NCI-H2107 treated with DMSO at 0.1 percent for 48 hours (cell line): ENCODE data around the gene ITGA3.
A peak's percentile ranks its signal among the peaks of the same experiment; 100 is the strongest.

Source experiments
- DNase-seq: peaks from one replicate; lab custom pipeline; 2025; ENCODE audit not compliant: unreplicated experiment; lab: John Stamatoyannopoulos, UW

ITGA3 gene

DNA sequence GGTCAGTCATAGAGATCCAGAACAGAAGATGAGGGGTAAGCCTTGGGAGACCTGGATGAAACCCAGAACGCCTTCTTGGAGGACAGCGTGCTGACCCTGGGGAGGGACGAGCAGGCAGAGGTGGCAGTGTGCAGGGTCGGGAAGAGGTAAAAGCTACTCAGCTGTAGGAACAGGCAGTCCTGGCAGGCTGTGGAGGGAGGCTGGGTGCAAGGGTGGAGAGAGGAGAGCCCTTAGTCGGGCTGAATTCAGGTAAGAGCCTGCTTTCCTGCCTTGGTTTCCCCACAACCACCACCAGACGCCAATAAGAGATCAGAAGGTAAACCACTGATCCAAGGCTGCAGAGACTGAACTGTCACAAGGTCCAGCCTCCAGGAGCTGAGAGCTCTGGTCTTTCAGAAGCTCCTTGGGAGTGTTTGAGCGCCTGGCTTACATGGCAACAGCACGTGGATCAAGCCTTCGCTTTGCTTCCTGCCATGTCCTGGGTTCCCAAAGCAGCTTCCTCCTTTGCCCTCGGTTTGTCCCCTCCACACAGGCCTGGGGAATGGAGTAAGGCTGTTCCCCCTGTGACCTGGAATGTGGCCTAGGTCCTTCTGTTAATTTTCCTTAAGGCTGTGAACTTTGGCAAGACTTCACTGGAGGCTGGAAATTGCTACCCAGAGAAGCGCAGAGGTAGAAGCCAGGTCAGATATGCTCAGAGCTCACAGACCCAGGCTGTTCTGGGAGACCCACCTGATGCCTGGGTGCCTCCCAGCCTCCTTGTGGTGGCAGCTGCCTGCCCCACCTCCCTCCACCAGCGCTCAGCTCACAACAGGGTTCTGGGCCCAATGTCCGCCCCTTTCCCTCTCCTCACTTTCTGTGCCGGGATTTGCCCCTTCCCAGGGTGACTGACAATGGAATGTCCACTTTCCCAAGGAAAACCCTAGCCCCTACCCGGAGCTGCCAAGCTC is 35.3 kb downstream of the ITGA3 start:
- no peak for DNase-seq

DNA sequence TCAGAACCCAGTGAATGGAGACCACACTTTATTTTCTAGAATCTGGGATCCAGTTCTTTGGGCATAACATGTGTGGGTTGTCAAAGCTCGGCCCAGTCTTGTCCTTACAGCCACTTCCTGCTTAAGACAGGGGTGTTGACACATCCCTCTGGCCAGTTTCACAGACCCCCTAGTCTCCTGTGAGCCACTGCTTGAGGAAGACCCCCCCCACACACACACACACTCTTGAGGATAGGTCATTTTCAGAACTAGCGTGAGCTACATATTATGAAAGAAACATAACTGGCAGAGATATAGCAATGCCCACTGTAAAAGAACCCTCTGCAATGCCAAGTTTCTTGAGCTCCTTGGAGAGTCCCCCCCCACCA is 36.0 kb downstream of the ITGA3 start:
- DNase-seq = no peak

DNA sequence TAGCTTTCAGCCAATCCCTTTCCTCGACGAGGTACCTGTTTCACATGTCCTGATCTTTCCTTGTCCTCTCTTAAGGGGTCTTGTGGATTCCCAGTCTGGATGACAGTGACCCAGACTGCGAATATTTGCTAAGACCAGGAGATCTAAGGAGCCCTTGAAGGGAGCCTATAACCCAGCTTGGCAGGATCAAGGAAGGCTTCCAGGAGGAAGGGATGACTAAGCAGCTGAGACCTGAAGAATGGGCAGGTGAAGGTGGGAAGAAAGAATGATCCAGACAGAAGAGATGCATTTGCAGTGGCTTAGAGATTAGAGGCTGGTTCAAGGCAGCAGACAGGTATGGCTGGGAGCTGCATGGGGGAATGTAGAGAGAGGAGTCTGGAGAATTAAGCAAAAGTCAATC is 37.3 kb downstream of the ITGA3 start:
- DNase-seq = no peak

DNA sequence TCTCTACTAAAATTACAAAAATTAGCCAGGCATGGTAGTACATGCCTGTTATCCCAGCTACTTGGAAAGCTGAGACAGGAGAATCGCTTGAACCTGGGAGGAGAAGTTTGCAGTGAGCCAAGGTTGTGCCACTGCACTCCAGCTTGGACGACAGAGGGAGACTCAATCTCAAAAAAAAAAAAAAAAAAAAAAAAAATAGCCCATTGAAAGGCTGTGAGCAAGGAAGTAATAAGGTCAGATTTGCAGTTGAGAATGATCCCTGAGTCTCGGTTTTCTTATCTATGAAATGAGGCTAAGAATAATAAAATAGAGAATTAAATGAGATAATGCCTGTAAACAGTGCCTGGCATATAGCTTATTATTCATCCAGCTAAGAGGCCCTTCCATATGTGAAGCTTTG is 37.9 kb downstream of the ITGA3 start:
- no peak for DNase-seq

DNA sequence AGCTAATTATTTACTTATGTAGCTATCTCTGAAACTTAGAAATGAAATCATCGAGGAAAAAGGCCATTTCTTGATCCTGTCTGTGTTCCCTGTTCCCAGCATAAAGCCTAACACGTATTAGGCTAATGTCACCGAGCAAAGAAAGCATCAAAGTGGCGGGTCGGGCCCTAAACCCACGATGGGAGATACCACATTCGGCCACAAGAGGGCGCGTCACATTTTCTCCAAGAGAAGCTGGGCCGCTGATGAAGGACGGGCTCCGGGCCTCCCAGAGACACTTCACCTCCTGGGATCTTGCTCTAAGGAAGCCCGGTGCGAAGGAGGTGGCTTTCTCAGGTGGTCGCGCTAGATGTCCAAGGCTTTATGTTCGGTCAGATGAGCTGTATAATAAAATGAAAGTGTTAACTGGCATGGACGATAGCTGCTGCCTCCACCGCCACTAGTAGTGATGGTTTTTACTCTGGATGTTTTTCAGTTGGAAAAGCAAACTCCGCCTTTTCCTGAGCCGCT is 38.4 kb downstream of the ITGA3 start:
- DNase-seq = peak; percentile 66

DNA sequence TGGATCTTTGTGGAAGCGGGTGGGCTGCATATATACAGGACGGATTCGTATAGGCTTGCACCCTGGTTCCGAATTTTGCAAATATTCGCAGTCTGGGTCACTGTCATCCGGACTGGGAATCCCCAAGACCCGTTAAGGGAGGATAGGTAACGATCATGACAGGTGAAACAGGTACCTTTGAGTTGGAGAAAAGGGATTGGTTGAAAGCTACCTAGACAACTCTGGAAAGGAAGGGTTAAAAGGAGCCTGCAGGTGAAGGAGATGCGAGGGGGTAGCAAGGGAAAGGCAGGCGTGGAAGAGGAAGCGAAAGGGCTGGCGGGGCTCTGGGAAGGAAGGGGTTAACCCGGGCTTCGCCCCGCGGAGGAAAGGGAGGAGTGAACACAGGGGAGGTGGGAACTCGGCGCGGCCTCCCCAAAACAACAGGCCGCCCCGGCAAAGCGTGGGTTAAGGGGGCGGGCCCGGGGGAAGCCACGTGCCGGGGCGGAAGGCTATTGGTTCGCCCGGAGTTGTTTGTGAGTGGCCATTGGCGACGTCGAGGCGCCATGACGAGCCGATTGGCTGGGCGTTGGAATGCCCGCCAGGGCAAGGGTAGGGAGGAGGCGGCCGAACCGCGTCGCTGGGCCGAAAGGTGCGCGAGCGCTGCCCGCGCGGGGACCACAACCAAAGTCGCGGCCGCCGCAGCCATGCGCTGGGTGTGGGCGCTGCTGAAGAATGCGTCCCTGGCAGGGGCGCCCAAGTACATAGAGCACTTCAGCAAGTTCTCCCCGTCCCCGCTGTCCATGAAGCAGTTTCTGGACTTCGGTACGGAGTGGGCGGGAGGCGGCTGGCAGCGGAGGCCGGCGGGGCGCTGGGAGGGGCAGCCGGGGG is 39.1 kb downstream of the ITGA3 start, which contains the start of gene PDK2:
Gene PDK2, plus strand, starts transcription at position 599 of the 867 bp plus-strand sequence. Its CDS starts 85 bp downstream, at position 684.
- DNase-seq = peak; percentile 80

DNA sequence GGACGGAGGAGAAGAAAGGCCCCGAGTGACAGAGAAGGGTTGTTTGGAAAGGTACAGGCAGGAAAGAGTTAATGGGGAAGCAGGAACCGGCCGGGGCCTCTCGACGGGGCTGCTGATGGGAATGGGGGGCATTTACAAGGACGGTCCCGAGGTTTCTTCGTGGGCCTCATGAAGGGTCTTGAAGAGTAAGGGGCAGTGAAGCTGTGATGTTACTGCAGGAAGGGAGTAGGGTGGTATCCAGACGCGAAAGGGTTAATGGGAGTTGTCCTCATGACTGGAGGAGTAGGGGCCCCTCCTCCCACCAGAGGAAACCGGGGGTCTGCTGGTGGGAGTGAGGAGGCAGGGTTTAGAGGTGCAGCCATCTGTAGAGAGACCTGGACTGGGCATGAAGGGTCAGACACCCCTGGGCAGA is 39.7 kb downstream of the ITGA3 start:
- DNase-seq = no peak

DNA sequence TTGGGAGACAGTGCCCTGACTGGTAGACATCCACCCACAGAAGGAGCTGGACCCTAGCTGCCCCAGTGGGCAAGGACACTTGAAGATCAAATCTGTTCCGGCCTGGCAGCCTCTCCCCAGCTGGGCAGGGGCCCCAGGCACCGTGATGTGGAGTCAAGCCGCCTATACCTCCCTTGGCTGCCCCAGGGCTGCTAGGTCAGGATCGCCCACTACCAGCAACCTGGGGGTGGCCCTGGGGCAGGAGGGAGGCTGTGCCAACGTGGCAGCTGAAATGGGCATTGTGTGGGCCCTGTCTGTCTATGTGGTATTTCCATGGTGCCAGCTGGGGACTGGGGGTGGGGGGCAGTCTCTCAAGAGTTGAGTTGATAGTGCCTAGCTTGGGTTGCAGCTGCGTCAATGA is 40.2 kb downstream of the ITGA3 start:
- no peak for DNase-seq

DNA sequence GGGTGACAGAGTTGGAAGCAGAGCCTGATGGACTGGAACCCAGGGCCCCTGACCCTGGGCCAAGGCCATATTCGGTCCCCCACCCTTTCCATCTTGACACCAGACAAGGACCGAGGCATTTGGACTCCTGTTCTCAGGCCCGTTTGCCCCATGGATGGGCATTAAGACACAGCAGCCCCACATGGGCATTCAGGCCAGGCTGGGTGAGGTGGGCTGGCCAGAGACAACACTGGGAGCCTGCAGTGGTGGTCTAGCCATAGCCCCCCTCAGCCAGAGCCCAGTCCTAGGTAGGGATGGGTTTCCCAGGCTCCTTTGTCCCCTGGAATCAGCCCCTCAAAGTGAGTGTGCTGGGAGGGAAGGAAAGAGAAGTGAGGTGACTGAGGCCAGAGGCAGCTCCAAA is 40.8 kb downstream of the ITGA3 start:
- no peak for DNase-seq

DNA sequence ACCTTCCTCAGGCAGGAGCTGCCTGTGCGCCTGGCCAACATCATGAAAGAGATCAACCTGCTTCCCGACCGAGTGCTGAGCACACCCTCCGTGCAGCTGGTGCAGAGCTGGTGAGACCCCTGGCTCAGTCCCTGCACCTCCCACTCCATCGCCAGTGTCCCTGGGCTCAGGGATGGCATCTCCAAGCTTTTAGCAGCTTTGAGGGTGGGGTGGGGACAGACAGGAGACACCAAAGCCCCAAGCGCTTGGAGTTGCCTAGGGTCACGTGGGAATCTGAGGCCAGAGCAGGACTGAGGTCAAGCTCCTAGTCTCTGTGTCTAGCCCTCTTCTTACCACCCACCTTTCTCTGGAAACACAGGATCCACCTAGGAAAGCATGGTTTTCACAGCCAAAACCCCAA is 41.5 kb downstream of the ITGA3 start:
- no peak for DNase-seq

DNA sequence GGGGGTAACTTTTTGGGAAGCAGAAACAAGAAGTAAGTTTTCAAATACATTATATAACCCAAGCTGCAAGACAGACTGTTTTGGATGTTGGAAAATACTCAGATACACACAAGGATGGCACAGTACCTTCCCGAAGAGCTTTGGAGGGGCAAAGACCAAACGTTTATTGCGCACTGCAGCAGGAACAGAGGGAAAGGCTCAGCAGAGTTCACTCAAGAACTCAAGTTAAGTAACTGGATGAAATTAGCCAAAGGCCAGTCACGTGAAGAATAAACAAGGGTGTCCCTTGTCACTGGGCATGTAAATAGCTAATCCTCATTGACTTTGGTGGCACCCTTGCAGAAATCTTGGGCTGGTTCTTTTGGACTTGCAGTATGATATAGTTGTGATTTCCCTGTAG is 42.0 kb downstream of the ITGA3 start:
- no peak for DNase-seq

DNA sequence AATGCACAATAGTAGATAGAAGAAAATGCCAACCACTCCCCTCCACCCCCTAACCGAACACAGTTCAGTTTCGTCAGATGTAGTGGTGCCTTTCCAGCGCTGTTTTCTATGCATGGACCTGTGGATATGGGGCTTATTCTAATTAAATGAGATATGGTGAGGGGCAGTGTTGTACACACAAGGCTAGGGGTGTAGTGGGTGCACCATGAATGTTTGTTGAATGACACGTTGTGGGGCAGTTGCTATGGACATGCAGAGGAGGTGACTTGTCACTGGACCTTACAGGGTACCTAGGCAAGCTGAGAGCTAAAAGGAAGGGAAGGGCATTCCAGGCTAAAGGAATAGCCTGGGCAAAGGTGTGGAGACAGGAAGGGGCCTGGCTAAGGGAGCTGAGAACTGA is 42.7 kb downstream of the ITGA3 start:
- DNase-seq = no peak

DNA sequence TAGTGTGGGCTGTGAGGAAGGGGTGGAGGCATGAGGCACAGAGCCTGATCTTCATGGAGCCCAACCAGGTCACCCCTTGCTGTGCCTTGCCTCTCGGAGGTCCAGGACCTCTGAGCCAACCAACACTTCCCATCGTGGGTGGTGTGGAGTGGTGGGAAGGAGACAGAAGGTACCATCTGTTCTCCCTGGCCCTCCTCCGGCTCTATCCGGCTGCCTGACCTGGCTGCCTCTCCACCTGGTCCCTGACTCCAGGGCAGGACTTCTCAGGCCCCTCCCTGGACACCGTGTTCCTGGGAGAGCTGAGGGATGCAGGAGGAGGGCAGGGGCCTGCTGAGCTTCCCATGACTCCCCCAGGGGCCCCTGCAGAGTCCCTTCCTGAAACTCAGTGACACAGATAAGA is 43.1 kb downstream of the ITGA3 start:
- DNase-seq = no peak

DNA sequence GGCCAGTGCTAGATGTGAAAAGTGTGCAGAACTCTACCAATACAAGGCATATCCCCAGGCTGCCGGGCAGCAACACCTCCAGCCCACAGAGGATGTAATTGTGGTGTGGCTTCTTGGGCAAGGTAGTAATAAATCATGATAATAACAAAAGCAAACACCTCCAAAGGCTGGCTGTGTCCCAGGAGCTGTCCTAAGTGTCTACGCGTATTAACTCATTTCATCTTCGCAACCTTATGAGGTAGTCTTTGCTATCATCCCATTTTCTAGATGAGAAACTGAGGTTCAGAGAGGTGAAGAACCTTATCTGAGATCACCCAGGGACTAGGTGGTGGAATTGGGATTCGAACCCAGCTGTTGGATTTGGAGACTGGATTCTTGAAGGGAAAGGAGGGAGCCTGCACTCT is 44.6 kb downstream of the ITGA3 start:
- no peak for DNase-seq

DNA sequence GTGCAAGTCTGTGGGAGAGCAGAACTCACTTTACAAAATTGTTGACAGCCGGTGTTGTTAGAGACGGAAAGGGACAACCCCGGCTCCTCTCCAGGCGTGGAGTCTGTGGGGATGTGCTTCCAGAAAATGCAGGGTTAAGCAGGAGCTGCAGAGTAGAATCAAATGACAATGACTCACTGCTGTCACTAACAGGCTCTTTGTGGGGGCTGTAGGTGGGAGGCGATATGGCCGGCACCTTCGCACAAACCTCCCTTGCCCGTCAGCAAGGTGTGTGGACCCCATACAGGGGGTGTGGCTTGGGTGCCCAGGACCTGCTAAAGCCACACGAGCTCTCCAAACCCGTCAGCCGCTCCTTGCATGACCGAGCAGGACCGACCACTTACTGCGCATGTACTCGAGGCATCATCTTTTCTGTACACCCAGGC is 45.0 kb downstream of the ITGA3 start:
- no peak for DNase-seq

DNA sequence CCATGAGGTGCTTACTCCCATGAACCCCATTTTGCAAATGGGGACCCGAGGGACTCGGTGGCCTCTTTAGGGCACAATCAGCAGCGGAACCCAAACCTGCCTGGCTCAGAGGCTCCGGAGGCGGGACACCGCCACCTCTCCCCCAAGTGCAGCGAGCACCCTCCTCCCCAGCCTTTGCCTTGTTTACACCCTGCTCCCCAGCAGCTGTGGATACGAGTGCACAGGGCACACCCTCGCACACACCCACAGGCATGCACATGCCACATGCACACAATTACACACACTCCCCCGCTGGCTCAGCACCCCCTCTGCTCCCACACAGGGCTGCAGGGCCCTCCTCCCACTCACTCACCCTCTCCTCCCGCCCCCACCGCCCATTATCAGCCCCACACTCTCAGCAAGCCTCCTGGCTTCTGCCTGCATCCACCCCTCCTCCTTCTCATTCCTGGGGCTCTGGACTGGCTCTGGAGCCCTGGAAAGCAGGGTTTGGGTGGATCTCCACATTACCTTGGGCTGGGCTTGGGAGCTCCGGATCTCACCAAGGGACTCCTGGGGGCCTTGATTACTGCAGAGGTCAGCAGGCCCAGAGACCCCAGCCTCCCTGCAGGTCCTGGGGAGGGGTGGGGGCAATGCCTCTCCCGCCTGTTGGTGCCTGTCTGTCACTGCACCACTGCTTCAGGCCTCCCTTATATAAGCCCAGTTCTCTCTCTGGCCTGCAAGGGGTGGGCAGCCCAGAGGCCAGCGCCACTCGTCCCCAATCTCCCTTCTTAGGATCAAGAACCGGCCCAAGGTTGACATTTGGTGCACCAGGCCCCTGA is 45.6 kb downstream of the ITGA3 start:
- DNase-seq = peak; percentile 39

DNA sequence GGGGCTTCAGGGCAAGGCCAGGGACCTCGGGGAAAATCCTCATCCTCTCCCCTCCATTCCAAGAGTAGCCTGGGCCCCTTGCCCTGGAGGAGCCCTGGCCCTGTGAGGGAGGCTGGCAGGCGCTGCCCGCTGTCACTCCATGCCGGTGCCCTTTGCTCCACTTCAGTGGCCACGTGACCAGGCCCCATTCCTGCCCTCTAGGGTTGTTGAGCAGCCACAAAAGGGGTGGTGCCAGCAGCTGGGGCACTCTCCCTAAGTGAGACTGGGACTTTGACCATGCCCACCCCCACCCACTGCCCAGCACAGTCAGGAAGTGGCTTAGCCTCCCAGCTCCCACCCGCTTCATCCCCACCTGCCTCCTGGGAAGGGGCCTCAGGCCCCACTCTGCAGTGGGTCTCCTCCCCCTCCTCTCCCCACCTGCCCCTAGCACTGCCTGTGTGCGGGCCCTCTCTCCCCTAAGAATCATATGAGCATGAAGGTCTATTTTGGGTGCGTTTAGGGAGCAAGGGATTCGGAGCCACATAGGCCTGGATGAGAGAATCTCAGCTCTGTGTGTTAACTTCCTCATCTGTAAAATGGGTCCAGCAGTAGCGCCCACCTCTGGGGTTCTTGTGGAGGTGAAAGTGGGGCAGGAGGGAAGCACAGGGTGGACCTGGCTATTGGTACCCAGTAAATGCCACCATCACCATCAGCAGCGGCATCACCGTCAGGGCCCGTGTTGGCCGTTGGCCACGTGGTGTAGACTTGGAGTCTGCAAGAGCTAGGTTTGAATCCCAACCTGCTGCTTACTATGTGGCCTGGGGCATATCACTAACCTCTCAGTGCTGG is 46.5 kb downstream of the ITGA3 start:
- DNase-seq = no peak

DNA sequence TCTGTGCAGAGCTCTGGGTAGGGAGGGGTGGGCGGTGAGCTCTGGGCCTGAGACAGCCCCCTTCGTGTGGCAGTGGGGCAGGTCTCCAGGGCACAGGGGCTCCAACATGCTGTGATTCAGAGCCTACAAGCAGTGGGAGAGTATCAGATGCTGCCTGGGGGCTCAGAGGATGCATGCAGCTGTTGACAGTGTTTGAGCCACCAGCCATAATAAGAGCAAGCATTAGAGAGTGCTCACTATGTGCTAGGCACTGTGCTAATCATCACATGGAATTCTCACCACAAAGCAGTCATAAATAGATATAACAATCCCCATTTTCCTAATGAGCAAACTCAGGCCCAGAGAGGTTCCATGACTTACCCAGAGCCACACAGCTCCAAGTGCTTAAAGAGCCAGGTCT is 47.3 kb downstream of the ITGA3 start:
- no peak for DNase-seq

DNA sequence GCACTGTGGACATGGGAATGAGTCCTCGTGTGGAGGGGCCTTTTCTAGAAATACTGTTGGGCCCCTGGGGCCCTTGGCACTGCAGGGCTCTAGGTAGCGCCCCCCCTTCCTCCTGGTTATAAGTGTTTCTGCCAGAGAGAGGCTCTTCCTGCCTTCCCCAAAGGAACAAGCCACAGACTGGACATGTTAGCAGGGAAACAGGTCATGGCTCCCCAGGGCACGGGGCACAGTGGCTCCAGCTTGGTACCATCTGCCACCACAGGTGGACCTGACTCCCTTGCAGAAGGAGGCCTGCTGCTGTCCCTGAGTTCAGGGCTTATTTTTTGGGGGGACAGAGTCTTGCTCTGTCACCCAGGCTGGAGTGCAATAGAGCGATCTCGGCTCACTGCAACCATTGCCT is 48.0 kb downstream of the ITGA3 start:
- no peak for DNase-seq

DNA sequence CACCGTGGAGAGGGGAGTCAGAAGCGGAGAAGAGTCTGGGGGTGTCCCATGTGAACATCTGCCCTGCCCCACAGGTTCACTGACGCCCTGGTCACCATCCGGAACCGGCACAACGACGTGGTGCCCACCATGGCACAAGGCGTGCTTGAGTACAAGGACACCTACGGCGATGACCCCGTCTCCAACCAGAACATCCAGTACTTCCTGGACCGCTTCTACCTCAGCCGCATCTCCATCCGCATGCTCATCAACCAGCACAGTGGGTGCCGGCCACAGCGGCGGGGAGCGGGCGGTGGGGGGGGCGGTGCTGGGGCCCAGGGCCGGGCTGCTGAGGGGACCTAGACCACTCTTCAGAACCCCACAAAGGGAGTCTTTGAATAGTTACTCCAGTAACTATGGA is 49.9 kb downstream of the ITGA3 start:
- no peak for DNase-seq
